GM12874 (cell line): ENCODE data around the gene KCNH6.

Experiments used
- CTCF ChIP-seq: IDR thresholded peaks from 2 replicates; pipeline ENCODE4 v1.5.1; 2011; ENCODE audit warnings: low read depth, mild to moderate bottlenecking, control low read depth, low read length, moderate library complexity; ENCODE audit not compliant: insufficient read depth

Gene KCNH6

DNA sequence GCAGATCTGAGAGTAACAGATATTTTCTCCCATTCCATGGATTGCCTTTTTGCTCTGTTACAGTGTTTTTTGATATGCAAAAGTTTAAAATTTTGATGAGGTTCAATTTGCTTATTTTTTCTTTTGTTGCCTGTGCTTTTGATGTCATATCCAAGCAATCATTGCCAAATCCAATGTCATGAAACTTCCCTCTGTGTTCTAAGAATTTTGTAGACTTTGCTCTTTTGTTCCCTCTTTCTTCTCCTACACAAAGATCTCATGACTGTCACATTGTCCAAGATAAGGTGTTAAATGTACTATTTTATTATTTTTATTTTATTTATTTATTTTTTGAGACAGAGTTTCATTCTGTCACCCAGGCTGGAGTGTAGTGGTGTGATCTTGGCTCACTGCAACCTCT, 18.9 kb upstream of the KCNH6 start:
- TF ChIP-seq CTCF, result no peak

DNA sequence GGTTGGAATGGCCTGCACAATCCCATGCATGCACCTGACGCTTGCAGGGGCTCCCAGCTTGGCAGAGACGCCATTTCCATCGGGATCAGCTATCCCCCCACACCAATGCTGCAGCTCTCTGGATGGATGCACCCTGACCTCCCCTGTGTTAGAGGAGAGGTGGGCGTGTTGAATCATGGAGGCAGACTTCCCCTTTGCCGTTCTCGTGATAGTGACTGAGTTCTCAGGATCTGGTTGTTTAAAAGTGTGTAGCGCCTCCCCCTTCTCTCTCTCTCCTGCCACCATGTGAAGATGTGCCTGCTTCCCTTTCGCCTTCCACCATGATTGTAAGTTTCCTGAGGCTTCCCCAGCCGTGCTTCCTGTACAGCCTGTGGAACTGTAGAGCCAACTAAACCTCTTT, 17.8 kb upstream of the KCNH6 start:
- TF ChIP-seq CTCF, result no peak

DNA sequence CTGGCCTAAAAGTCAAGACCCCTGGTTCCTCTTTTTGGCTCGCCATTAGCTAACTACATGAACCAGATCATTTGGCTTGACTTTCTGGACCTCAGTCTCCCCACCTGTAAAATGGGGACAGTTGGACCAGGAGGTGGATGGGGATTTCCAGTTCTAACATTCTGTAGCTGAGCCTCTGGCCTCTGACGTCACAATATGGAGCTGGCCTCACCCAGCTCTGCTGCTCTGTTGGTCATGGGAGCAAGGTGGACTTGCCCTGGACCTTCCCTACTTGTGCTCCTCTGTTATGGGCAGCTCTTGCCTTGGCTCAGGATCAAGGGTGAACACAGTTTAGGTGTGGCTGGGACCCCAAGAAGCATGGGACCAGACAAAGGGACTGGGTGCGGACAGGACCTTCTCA, 16.5 kb upstream of the KCNH6 start:
- TF ChIP-seq CTCF, result no peak

DNA sequence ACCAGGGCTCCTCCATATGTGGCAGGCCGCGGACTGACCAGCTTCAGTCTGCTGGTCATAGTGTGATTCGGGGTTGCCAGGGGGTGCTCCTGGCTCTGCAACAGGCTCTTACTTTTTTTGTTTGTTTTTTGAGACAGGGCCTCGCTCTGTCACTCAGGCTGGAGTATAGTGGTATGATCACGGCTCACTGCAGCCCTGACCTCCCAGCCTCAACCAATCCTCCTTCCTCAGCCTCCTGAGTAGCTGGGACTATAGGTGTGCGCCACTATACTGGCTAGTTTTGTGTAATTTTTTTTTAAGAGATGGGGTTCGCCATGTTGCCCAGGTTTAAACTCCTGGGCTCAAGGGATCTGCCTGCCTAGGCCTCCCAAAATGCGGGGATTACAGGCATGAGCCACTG, 11.8 kb upstream of the KCNH6 start:
- no peak for TF ChIP-seq CTCF

GRCh38 chr17:63512388-63512787, 10.8 kb upstream of the KCNH6 start:
- no peak for TF ChIP-seq CTCF

DNA sequence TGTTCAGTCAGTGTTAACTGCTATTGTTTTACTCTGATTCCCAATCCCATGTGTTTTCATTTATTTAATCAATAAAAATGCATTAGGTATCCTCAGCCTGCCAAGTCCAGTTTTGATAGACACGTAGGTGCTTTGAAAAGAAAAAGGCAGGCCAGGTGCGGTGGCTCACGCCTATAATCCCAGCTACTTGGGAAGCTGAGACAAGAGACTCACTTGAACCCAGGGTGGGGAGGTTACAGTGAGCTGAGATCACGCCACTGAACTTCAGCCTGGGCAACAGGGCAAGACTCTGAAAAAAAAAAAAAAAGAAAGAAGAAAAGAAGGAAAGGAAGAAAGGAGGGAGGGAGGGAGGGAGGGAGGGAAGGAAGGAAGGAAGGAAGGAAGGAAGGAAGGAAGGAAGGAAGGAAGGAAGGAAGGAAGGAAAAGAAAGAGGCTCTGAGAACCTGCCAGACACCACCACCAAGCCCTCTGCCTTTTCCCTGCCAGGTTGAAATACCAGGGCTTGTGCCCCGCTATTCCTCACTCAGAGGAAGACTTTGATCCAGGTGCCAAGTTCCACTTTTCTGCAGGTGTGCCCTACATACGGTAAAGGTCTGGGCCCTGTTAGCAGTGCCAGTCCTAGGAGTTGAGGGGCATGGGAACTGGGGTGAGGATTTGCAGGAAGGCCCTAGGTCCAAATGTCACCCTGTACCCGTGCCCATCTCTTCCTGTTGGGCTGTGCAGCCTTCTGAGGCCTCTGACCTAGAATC, 10.1 kb upstream of the KCNH6 start:
- no peak for TF ChIP-seq CTCF

GRCh38 chr17:63514477-63514876, 8.7 kb upstream of the KCNH6 start:
- TF ChIP-seq CTCF, result no peak
